Breast epithelium (tissue), 4 donors: ENCODE measurements around the gene ADGRF1. TPM values are rescaled to one million over a fixed set of nuclear protein-coding genes. Genes with fewer than 3 reads are reported as not detected.
"Not testable (repeated sequence)": the region's sequence is repeated elsewhere in the genome, so short reads cannot be mapped to it uniquely, and the experiment has no call there.

Experiments
- DNase-seq, 2 donors: peaks; one replicate each; pipeline ENCODE4 v3.0.0-alpha.2; 2019; ENCODE audit warnings: low spot score in 2 of 2
- H3K27ac ChIP-seq, 2 donors: fragments of 200-600 bp; sonication (generic) in 1 of 2; one replicate each; pipeline ENCODE4 v1.5.1; 2016 to 2019; ENCODE audit warnings: mild to moderate bottlenecking in 1 of 2
- H3K27me3 ChIP-seq, 2 donors: fragments of 200-600 bp; sonication (generic) in 1 of 2; one replicate each; pipeline versions ENCODE4 v1.5.1 to v1.6.0; 2017 to 2019; ENCODE audit warnings: control low read depth in 1 of 2, mild to moderate bottlenecking in 1 of 2
- H3K36me3 ChIP-seq: fragments of 200-600 bp; one replicate; pipeline ENCODE4 v1.5.1; 2019
- H3K4me1 ChIP-seq, 2 donors: fragments of 200-600 bp; sonication (generic); one replicate each; pipeline ENCODE4 v1.5.1; 2016 to 2019; ENCODE audit warnings: control low read depth in 1 of 2
- H3K4me3 ChIP-seq, 3 donors: fragments of 200-600 bp; sonication (generic); 1 replicate in 2 of 3; 2 replicates in 1 of 3; pipeline ENCODE4 v1.5.1; 2016 to 2019; ENCODE audit warnings: mild to moderate bottlenecking in 3 of 3, moderate library complexity in 2 of 3
- H3K9me3 ChIP-seq, 2 donors: fragments of 200-600 bp; sonication (generic) in 1 of 2; one replicate each; pipeline ENCODE4 v1.5.1; 2016 to 2019; ENCODE audit warnings: control low read depth in 1 of 2
- CTCF ChIP-seq, 3 donors: fragments of 450-650 bp; IDR thresholded peaks; one replicate each; pipeline ENCODE4 v1.5.1; 2016 to 2017; ENCODE audit warnings: antibody characterized with exemption in 3 of 3, mild to moderate bottlenecking in 3 of 3, moderate library complexity in 3 of 3
- POLR2A ChIP-seq: fragments of 450-650 bp; IDR thresholded peaks from one replicate; pipeline ENCODE4 v1.6.1; 2016; ENCODE audit warnings: antibody characterized with exemption, mild to moderate bottlenecking, moderate library complexity
- POLR2AphosphoS5 ChIP-seq, 3 donors: sonication (generic); formaldehyde crosslinking; IDR thresholded peaks; one replicate each; pipeline ENCODE4 v1.6.1; 2017; ENCODE audit warnings: antibody characterized with exemption in 3 of 3
- intact Hi-C: fragments of 100-400 bp; cut with DNase I; formaldehyde crosslinking; loops from one replicate; pipeline ENCODE4 v1.15.1; 2023; ENCODE audit warnings: low total_unique reads
- total RNA-seq, 3 donors: library from RNA; depleted of rRNA; stranded (reverse); fragments of >200 nt; gene quantifications; one replicate each; pipeline ENCODE4 v1.1.0, GENCODE V29; 2016

ADGRF1 gene
- total RNA-seq, 3 donors from 2014 or later = 0.66 to 3.5 TPM; not detected in 1

GRCh38 chr6:46990818-46991510 is 51.2 kb downstream of the ADGRF1 start:
- Histone ChIP-seq H3K4me3 (peak overlapping the region in 1 of 3 donors; percentile 9), H3K27ac (peak overlapping the region; percentile 46 to 80)
- H3K9me3 ChIP-seq, DNase-seq, H3K36me3 ChIP-seq, H3K27me3 ChIP-seq, intact Hi-C loops, H3K4me1 ChIP-seq: not testable (repeated sequence)
- peak in 2 of 3 donors; percentile 21 to 33 for TF ChIP-seq POLR2AphosphoS5 (IDR thresholded peaks at IDR 0.05)
- peak; percentile 60 to 74 (median 73) for TF ChIP-seq CTCF (IDR thresholded peaks at IDR 0.05)

GRCh38 chr6:46990031-46990644 is 52.0 kb downstream of the ADGRF1 start:
- TF ChIP-seq POLR2AphosphoS5 (IDR thresholded peaks at IDR 0.05) (no peak), POLR2A (no peak), CTCF (IDR thresholded peaks at IDR 0.05) (no peak)
- H3K27ac ChIP-seq = peak overlapping the region; percentile 46 to 80

GRCh38 chr6:46989398-46989797 is 52.7 kb downstream of the ADGRF1 start:
- no peak overlapping the region for H3K4me3 ChIP-seq
- H3K27me3 ChIP-seq = no peaks in the 10 kb centered on the region
- TF ChIP-seq POLR2AphosphoS5 (IDR thresholded peaks at IDR 0.05) (no peak), POLR2A (no peak), CTCF (IDR thresholded peaks at IDR 0.05) (no peak)
- DNase-seq = no peak
- H3K27ac ChIP-seq = peak overlapping the region; percentile 46 to 80
- no peaks in the 10 kb centered on the region for H3K36me3 ChIP-seq
- H3K9me3 ChIP-seq = no peaks in the 10 kb centered on the region
- intact Hi-C loops = no loop called here
- no peaks in the 10 kb centered on the region for H3K4me1 ChIP-seq

More at GRCh38 chr6:46990031-46990644, 52.0 kb downstream of the ADGRF1 start:
- H3K27me3 ChIP-seq = no peaks in the 10 kb centered on the region
- H3K36me3 ChIP-seq = no peaks in the 10 kb centered on the region
- no peak for DNase-seq
- intact Hi-C loops = no loop called here
- H3K9me3 ChIP-seq = no peaks in the 10 kb centered on the region
- no peaks in the 10 kb centered on the region for H3K4me1 ChIP-seq
- no peak overlapping the region for H3K4me3 ChIP-seq

GRCh38 chr6:46985943-46986342 is 56.2 kb downstream of the ADGRF1 start:
- Histone ChIP-seq H3K9me3 (no peaks in the 10 kb centered on the region), H3K27ac (no peak overlapping the region), H3K4me3 (no peak overlapping the region), H3K27me3 (no peaks in the 10 kb centered on the region), H3K4me1 (no peaks in the 10 kb centered on the region), H3K36me3 (no peaks in the 10 kb centered on the region)
- TF ChIP-seq POLR2AphosphoS5 (IDR thresholded peaks at IDR 0.05) (no peak), POLR2A (no peak), CTCF (IDR thresholded peaks at IDR 0.05) (no peak)
- intact Hi-C loops = no loop called here
- no peak for DNase-seq

GRCh38 chr6:46983007-46983411 is 59.1 kb downstream of the ADGRF1 start:
- H3K4me1 ChIP-seq = no peaks in the 10 kb centered on the region
- intact Hi-C loops = no loop called here
- H3K9me3 ChIP-seq = no peaks in the 10 kb centered on the region
- no peaks in the 10 kb centered on the region for H3K27me3 ChIP-seq
- DNase-seq = no peak
- no peak for TF ChIP-seq POLR2A
- no peak for TF ChIP-seq POLR2AphosphoS5 (IDR thresholded peaks at IDR 0.05)
- TF ChIP-seq CTCF (IDR thresholded peaks at IDR 0.05) = no peak
- H3K36me3 ChIP-seq = no peaks in the 10 kb centered on the region
- H3K27ac ChIP-seq = peak overlapping the region in 1 of 2 donors; percentile 8
- no peak overlapping the region for H3K4me3 ChIP-seq
